ENCODE results near the gene KIF3C. TPM values are rescaled to one million over a fixed set of nuclear protein-coding genes. Genes with fewer than 3 reads are reported as not detected.

Gene KIF3C
- total RNA-seq, 1 donor from 2014 or later = 6.0 TPM

DNA sequence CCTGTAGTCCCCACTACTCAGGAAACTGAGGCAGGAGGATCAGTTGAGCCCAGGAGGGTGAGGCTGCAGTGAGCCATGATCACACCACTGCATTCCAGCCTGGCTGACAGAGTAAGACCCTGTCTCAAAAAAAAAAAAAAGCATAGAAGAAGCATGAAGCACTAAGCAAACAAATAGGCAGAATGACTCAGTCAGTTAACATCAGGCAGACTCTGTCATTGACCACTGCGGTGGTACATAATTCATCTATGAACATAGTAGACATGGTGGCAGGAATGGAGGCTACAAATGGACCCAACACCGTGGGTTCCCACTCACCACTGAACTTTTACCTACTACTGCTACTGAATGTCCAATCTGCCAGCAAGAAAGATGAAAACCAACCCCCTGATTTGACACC lies 96.4 kb downstream of the KIF3C start:
- H3K9me3 ChIP-seq = no peaks in the 10 kb centered on the region
- H3K36me3 ChIP-seq = no peaks in the 10 kb centered on the region
- no peak overlapping the region for H3K27ac ChIP-seq
- no peaks in the 10 kb centered on the region for H3K4me1 ChIP-seq
- peaks cover 7% of the 10 kb centered on the region for H3K27me3 ChIP-seq (ENCODE audit: low read depth)
- DNase-seq (no peak), ATAC-seq (no peak)
- intact Hi-C loops (cut with DNase I) = no loop called here
- TF ChIP-seq, protein P1, sequence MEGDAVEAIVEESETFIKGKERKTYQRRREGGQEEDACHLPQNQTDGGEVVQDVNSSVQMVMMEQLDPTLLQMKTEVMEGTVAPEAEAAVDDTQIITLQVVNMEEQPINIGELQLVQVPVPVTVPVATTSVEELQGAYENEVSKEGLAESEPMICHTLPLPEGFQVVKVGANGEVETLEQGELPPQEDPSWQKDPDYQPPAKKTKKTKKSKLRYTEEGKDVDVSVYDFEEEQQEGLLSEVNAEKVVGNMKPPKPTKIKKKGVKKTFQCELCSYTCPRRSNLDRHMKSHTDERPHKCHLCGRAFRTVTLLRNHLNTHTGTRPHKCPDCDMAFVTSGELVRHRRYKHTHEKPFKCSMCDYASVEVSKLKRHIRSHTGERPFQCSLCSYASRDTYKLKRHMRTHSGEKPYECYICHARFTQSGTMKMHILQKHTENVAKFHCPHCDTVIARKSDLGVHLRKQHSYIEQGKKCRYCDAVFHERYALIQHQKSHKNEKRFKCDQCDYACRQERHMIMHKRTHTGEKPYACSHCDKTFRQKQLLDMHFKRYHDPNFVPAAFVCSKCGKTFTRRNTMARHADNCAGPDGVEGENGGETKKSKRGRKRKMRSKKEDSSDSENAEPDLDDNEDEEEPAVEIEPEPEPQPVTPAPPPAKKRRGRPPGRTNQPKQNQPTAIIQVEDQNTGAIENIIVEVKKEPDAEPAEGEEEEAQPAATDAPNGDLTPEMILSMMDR (IDR thresholded peaks at IDR 0.05) = no peak
- H3K4me3 ChIP-seq = no peak overlapping the region

DNA sequence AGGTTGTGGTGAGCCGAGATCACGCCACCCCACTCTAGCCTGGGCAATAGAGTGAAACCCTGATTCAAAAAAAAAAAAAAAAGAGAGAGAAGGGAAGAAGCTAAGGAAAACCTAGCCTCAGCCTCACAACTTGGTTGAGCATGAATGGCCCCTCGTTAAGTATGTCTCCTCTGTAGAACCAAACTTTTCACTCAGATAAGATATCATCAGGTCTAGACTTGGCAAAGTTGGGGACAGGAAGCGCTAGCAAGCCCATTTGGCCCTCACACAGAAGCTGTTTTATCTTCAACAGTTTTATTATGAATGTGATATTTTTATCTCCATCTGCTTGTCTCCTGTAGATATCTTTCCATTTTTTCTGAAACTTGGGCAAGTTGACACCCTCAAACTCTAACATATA lies 100.5 kb downstream of the KIF3C start:
- ATAC-seq = no peak
- intact Hi-C loops (cut with DNase I) = no loop called here
- H3K9me3 ChIP-seq = no peaks in the 10 kb centered on the region
- TF ChIP-seq, protein P1 (IDR thresholded peaks at IDR 0.05) = no peak
- H3K4me3 ChIP-seq = no peak overlapping the region
- no peak overlapping the region for H3K27ac ChIP-seq
- H3K36me3 ChIP-seq = no peaks in the 10 kb centered on the region
- no peak for DNase-seq
- peaks cover 5% of the 10 kb centered on the region for H3K4me1 ChIP-seq
- H3K27me3 ChIP-seq (ENCODE audit: low read depth) = peaks cover 7% of the 10 kb centered on the region

DNA sequence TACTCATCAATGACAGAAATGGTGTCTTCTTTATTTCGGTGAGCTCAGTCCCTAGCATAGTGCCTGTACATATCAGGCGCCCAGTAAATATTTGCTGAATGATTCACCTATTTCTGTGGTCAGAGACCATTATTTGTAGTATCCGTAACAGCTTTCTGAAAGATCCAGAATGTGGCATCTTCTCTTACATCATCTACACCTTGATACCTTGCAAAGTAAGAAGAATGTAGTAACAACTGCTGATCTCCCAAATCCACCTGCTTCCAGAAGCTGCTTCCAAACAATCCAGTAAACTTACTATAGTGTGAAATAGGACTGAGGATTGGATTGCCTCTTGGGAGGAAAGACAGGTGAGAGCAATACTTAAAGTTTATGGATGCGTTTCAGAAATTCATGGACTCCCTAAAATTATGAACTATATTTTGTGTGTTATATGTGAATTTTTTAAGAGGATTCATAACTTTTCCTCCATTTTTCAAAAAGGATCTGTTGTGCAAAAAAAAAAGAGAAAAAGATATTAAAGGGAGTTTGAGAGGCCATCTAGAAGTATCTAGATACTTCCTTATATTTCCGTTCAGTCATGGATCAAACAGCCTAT lies 103.1 kb downstream of the KIF3C start:
- H3K4me1 ChIP-seq = peaks cover 18% of the 10 kb centered on the region
- intact Hi-C loops (cut with DNase I) = no loop called here
- H3K4me3 ChIP-seq = peak overlapping the region; percentile 100
- DNase-seq (no peak), ATAC-seq (no peak)
- H3K27ac ChIP-seq = peak overlapping the region; percentile 94
- peaks cover 7% of the 10 kb centered on the region for H3K27me3 ChIP-seq (ENCODE audit: low read depth)
- H3K36me3 ChIP-seq = peaks cover 5% of the 10 kb centered on the region
- TF ChIP-seq, protein P1 (IDR thresholded peaks at IDR 0.05) = no peak
- H3K9me3 ChIP-seq = no peaks in the 10 kb centered on the region

DNA sequence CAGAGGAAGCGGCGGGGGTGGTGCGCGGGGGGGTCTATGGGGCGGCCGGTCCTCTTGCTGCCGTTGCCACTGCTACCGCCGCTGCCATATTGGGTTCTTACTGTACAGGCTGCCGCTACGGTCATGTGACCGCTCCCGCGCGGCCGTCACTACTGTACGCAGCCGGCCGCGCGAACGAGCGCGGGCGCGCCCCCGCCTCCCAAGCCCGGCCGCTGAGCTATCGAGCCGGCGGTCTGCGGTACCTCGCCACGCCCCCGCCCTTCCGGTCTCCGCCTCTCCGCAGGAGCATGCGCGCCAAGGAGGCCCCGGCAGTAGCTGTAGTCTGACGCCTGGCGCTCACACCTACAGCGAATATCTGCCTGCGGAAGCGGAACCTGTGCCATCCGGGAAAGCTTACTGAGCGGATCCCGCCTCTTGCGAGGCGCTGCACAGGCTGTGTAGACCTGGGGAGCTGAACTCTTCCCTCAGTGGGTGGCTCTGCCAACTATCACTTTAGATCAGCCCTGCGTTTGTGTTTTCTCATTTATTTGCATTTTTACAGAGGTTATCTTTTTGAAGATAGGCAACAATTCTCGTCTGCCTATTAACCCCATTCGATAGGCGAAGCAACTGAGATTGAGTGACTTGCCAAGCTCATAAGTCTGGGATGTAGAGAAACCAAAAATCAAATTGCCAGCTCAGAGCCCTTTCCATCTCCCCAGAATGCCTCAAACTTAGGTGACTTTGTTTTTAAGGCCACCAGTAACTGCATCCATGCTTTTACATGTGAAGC lies 103.8 kb downstream of the KIF3C start, which contains the start of gene ASXL2:
TSS of gene ASXL2 (minus strand) at position 127 of the 772 bp plus-strand sequence. CDS start 265 bp downstream, outside the sequence.
- no peaks in the 10 kb centered on the region for H3K9me3 ChIP-seq
- peak within 1 kb of the TSS; percentile 94 for H3K27ac ChIP-seq
- ATAC-seq = peak; percentile 99
- DNase-seq = peak; percentile 99
- peaks cover 7% of the 10 kb centered on the region for H3K27me3 ChIP-seq (ENCODE audit: low read depth)
- TF ChIP-seq, protein P1 (IDR thresholded peaks at IDR 0.05) = no peak
- H3K4me1 ChIP-seq = peaks cover 18% of the 10 kb centered on the region
- peaks cover 6% of the 10 kb centered on the region for H3K36me3 ChIP-seq
- intact Hi-C loops (cut with DNase I) = no loop called here
- peak within 1 kb of the TSS; percentile 100 for H3K4me3 ChIP-seq

DNA sequence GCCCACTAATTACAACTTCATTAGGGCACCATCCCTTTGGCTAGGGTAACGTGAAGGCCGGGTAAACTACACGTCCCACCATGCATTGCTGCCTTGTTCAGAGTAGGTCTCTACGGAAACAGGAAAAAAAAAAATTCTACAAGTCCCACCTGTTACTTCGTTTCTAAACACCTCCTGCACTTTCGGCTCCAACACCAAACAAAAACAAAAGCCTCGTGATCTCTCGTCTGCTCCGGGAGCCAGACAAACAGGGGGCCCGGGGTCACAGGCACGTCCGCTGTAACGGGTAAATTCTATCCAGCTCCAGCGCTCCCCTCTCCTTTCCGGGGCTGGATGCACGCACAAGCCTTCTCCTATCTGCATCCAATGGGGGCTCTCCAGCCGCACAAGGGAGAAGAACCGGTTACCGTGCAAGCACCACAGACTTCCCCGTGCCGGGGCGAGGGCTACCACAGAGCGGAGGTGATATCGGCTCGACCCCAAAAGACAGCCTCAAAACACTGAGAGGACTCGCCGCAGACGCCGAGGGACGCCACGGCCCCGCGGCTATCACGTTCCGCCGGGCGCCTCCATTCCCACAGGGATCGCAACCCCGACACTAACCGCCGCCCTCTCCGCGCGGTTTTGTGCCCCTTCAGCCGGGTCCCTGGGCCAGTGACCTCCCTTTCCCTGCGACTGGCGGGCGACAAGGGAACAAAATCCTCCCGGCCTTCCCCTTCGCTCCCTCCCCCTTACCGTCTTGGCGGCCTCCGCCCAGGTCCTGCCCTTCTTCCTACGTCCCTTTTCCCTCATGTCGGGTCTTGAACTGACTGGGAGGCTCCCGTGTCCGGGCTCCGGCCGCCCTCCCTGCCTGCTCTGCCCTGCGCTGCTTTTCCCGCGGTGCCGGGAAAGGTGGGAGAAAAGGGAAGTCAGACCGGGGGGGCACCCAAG lies 104.6 kb downstream of the KIF3C start:
- Histone ChIP-seq H3K36me3 (peaks cover 6% of the 10 kb centered on the region), H3K27ac (peak overlapping the region; percentile 94), H3K9me3 (no peaks in the 10 kb centered on the region), H3K4me3 (peak overlapping the region; percentile 100), H3K27me3 (ENCODE audit: low read depth) (no peaks in the 10 kb centered on the region), H3K4me1 (peaks cover 18% of the 10 kb centered on the region)
- DNase-seq (peak; percentile 65), ATAC-seq (peak; percentile 65 to 77)
- intact Hi-C loops (cut with DNase I) = no loop called here
- TF ChIP-seq, protein P1 (IDR thresholded peaks at IDR 0.05) = no peak
